ENCODE data around the gene RGPD3.

DNA sequence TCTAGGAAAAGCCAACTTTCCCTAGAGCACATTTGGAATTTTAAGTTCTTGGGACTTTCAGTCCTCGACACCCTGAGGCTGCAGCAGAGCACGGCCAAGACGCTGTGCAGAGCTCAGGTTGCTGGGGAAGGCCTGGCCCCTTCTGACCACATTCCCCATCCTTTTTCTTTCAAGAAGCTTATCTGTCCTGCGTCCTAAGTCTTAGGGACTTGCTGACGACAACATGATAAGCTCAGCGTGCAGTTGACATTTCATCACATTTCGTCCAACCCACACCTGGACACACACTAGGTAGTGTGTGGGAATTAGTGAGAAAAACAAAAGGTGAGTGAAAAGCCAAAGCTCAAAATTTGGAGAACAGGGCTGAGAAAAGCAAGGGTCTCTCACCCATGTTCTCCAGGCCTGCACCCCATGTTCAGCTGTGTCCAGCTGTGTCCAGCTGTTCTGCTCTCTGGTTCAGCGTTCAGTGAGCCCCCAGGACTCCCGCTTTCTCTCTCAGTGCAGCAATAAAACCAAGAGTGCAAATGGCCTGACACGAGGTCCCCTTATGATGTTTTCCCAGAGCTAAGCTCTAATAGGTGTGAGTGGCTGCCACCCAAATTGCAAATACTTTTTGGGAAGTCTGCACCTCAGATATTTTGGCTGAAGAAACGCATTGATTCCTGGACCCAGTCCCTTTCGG lies 101.9 kb downstream of the RGPD3 start:
- no peak for TF ChIP-seq JUND (IDR thresholded peaks at IDR 0.05)
- no peak for TF ChIP-seq GABPA (IDR thresholded peaks at IDR 0.05 in 1 of 2, conservative IDR thresholded peaks at IDR 0.05 in 1 of 2)
- TF ChIP-seq, protein P1, sequence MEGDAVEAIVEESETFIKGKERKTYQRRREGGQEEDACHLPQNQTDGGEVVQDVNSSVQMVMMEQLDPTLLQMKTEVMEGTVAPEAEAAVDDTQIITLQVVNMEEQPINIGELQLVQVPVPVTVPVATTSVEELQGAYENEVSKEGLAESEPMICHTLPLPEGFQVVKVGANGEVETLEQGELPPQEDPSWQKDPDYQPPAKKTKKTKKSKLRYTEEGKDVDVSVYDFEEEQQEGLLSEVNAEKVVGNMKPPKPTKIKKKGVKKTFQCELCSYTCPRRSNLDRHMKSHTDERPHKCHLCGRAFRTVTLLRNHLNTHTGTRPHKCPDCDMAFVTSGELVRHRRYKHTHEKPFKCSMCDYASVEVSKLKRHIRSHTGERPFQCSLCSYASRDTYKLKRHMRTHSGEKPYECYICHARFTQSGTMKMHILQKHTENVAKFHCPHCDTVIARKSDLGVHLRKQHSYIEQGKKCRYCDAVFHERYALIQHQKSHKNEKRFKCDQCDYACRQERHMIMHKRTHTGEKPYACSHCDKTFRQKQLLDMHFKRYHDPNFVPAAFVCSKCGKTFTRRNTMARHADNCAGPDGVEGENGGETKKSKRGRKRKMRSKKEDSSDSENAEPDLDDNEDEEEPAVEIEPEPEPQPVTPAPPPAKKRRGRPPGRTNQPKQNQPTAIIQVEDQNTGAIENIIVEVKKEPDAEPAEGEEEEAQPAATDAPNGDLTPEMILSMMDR (IDR thresholded peaks at IDR 0.05; ENCODE audit: low read depth, low read length, missing input control) = no peak
- TF ChIP-seq TAF1 (conservative IDR thresholded peaks at IDR 0.05) = no peak
- TF ChIP-seq, protein P2, sequence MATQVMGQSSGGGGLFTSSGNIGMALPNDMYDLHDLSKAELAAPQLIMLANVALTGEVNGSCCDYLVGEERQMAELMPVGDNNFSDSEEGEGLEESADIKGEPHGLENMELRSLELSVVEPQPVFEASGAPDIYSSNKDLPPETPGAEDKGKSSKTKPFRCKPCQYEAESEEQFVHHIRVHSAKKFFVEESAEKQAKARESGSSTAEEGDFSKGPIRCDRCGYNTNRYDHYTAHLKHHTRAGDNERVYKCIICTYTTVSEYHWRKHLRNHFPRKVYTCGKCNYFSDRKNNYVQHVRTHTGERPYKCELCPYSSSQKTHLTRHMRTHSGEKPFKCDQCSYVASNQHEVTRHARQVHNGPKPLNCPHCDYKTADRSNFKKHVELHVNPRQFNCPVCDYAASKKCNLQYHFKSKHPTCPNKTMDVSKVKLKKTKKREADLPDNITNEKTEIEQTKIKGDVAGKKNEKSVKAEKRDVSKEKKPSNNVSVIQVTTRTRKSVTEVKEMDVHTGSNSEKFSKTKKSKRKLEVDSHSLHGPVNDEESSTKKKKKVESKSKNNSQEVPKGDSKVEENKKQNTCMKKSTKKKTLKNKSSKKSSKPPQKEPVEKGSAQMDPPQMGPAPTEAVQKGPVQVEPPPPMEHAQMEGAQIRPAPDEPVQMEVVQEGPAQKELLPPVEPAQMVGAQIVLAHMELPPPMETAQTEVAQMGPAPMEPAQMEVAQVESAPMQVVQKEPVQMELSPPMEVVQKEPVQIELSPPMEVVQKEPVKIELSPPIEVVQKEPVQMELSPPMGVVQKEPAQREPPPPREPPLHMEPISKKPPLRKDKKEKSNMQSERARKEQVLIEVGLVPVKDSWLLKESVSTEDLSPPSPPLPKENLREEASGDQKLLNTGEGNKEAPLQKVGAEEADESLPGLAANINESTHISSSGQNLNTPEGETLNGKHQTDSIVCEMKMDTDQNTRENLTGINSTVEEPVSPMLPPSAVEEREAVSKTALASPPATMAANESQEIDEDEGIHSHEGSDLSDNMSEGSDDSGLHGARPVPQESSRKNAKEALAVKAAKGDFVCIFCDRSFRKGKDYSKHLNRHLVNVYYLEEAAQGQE (IDR thresholded peaks at IDR 0.05) = no peak
- TF ChIP-seq SP1 (IDR thresholded peaks at IDR 0.05) = no peak
- TF ChIP-seq YY1 (IDR thresholded peaks at IDR 0.05) = no peak
- TF ChIP-seq, protein P3, sequence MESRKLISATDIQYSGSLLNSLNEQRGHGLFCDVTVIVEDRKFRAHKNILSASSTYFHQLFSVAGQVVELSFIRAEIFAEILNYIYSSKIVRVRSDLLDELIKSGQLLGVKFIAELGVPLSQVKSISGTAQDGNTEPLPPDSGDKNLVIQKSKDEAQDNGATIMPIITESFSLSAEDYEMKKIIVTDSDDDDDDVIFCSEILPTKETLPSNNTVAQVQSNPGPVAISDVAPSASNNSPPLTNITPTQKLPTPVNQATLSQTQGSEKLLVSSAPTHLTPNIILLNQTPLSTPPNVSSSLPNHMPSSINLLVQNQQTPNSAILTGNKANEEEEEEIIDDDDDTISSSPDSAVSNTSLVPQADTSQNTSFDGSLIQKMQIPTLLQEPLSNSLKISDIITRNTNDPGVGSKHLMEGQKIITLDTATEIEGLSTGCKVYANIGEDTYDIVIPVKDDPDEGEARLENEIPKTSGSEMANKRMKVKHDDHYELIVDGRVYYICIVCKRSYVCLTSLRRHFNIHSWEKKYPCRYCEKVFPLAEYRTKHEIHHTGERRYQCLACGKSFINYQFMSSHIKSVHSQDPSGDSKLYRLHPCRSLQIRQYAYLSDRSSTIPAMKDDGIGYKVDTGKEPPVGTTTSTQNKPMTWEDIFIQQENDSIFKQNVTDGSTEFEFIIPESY (IDR thresholded peaks at IDR 0.05) = no peak
- TF ChIP-seq RXRA (IDR thresholded peaks at IDR 0.05) = no peak
- no peak for TF ChIP-seq RAD21 (IDR thresholded peaks at IDR 0.05)

Measured in liver (tissue), 3 donors.